ENCODE data around the gene CDH22. TPM values are rescaled to one million over a fixed set of nuclear protein-coding genes. Genes with fewer than 3 reads are reported as not detected.

Gene CDH22
- polyA plus RNA-seq, 1 donor from 2014 or later = 2.1 TPM

- Histone ChIP-seq H3K9me3 (ENCODE audit: low read length) (no peaks in the 10 kb centered on the region), H2AFZ (ENCODE audit: low read depth, low read length) (no peak overlapping the region), H3K4me3 (ENCODE audit: low read length) (no peak overlapping the region), H3K9ac (ENCODE audit: low read length) (no peak overlapping the region), H3K27me3 (ENCODE audit: insufficient read depth, low read depth, low read length) (no peaks in the 10 kb centered on the region), H3K36me3 (ENCODE audit: insufficient read depth, low read length) (no peaks in the 10 kb centered on the region), H3K9me2 (ENCODE audit: insufficient read depth, low read length) (no peaks in the 10 kb centered on the region), H3K4me2 (ENCODE audit: low read length) (no peak overlapping the region), H3K27ac (ENCODE audit: low read length) (no peak overlapping the region), H3F3A (ENCODE audit: insufficient read depth, low read length, poor library complexity, severe bottlenecking) (peaks cover 5% of the 10 kb centered on the region), H3K79me2 (replicated peaks; ENCODE audit: insufficient read depth, low read length) (no peaks in the 10 kb centered on the region), H4K20me1 (ENCODE audit: insufficient read depth) (no peaks in the 10 kb centered on the region)
- TF ChIP-seq MXI1 (conservative IDR thresholded peaks at IDR 0.05; ENCODE audit: poor library complexity, severe bottlenecking) = no peak
- TF ChIP-seq REST (IDR thresholded peaks at IDR 0.05; ENCODE audit: borderline replicate concordance) = no peak
- no peak for TF ChIP-seq EZH2 (IDR thresholded peaks at IDR 0.05; ENCODE audit: borderline replicate concordance, insufficient read depth, low read length, poor library complexity, severe bottlenecking)
- no peak for TF ChIP-seq SMC3 (conservative IDR thresholded peaks at IDR 0.05; ENCODE audit: poor library complexity)
- no peak for TF ChIP-seq TAF1 (IDR thresholded peaks at IDR 0.05; ENCODE audit: low read depth)
- TF ChIP-seq EP300 (conservative IDR thresholded peaks at IDR 0.05; ENCODE audit: poor library complexity, severe bottlenecking) = no peak
- TF ChIP-seq RAD21 (conservative IDR thresholded peaks at IDR 0.05) = no peak
- TF ChIP-seq CTCF (IDR thresholded peaks at IDR 0.05; ENCODE audit: poor library complexity, severe bottlenecking) = no peak
- TF ChIP-seq POLR2AphosphoS5 (IDR thresholded peaks at IDR 0.05) = no peak
These were observed 34.4 kb upstream of the CDH22 start for GRCh38 chr20:46342451-46343347.

GRCh38 chr20:46342010-46342378 is 33.7 kb upstream of the CDH22 start:
- TF ChIP-seq EZH2 (IDR thresholded peaks at IDR 0.05; ENCODE audit: borderline replicate concordance, insufficient read depth, low read length, poor library complexity, severe bottlenecking) (no peak), REST (IDR thresholded peaks at IDR 0.05; ENCODE audit: borderline replicate concordance) (no peak), TAF1 (IDR thresholded peaks at IDR 0.05; ENCODE audit: low read depth) (no peak), EP300 (conservative IDR thresholded peaks at IDR 0.05; ENCODE audit: poor library complexity, severe bottlenecking) (no peak), MXI1 (conservative IDR thresholded peaks at IDR 0.05; ENCODE audit: poor library complexity, severe bottlenecking) (no peak), RAD21 (conservative IDR thresholded peaks at IDR 0.05) (no peak), SMC3 (conservative IDR thresholded peaks at IDR 0.05; ENCODE audit: poor library complexity) (no peak), CTCF (IDR thresholded peaks at IDR 0.05; ENCODE audit: poor library complexity, severe bottlenecking) (no peak), POLR2AphosphoS5 (IDR thresholded peaks at IDR 0.05) (no peak)
- Histone ChIP-seq H2AFZ (ENCODE audit: low read depth, low read length) (no peak overlapping the region), H4K20me1 (ENCODE audit: insufficient read depth) (no peaks in the 10 kb centered on the region), H3K27me3 (ENCODE audit: insufficient read depth, low read depth, low read length) (no peaks in the 10 kb centered on the region), H3K27ac (ENCODE audit: low read length) (no peak overlapping the region), H3K36me3 (ENCODE audit: insufficient read depth, low read length) (no peaks in the 10 kb centered on the region), H3K9me3 (ENCODE audit: low read length) (no peaks in the 10 kb centered on the region), H3K9ac (ENCODE audit: low read length) (no peak overlapping the region), H3K4me2 (ENCODE audit: low read length) (no peak overlapping the region), H3K4me3 (ENCODE audit: low read length) (no peak overlapping the region), H3F3A (ENCODE audit: insufficient read depth, low read length, poor library complexity, severe bottlenecking) (no peaks in the 10 kb centered on the region), H3K9me2 (ENCODE audit: insufficient read depth, low read length) (no peaks in the 10 kb centered on the region), H3K79me2 (replicated peaks; ENCODE audit: insufficient read depth, low read length) (no peaks in the 10 kb centered on the region)

All from neural cell (in vitro differentiated cells).